ENCODE results near the gene SPAAR. TPM values are rescaled to one million over a fixed set of nuclear protein-coding genes. Genes with fewer than 3 reads are reported as not detected.

SPAAR gene
- total RNA-seq, 1 experiment from 2014 or later: not detected

GRCh38 chr9:35932735-35933134 is 23.4 kb downstream of the SPAAR start:
- Mint-ChIP-seq H3K27ac (no peak overlapping the region), H3K36me3 (ENCODE audit: insufficient read depth in 1 of 3, low read depth in 3 of 3) (no peaks in the 10 kb centered on the region), H3K9me3 (0 out of 5 replicates have a peak, but pooled peaks cover 0 to 3% of the 10 kb centered on the region in 2 experiments), H3K27me3 (ENCODE audit: low read depth) (peaks cover 12% of the 10 kb centered on the region), H3K4me3 (no peak overlapping the region), H3K4me1 (no peaks in the 10 kb centered on the region; a peak in 1 of 4 replicates)
- Histone ChIP-seq H3K79me1 (ENCODE audit: insufficient read depth, low read depth, low read length, poor library complexity, severe bottlenecking) (no peaks in the 10 kb centered on the region), H3K27ac (ENCODE audit: insufficient read length, low read depth, low read length) (no peak overlapping the region), H4K91ac (ENCODE audit: insufficient read length, low read depth, low read length) (no peak overlapping the region), H3K18ac (ENCODE audit: insufficient read length, low read depth, low read length) (no peak overlapping the region), H3K23ac (ENCODE audit: insufficient read length, low read depth, low read length) (no peak overlapping the region), H4K5ac (ENCODE audit: insufficient read length, low read depth, low read length) (no peak overlapping the region), H2AK5ac (ENCODE audit: insufficient read length, low read length) (no peak overlapping the region), H3K4ac (ENCODE audit: low read depth, low read length) (no peak overlapping the region), H3K9me3 (ENCODE audit: control insufficient read depth, low read depth, low read length) (no peaks in the 10 kb centered on the region), H3K27me3 (ENCODE audit: insufficient read depth, low read length) (no peaks in the 10 kb centered on the region), H2BK15ac (ENCODE audit: low read depth, low read length) (no peak overlapping the region), H2AFZ (ENCODE audit: low read length) (no peak overlapping the region), H3K9ac (ENCODE audit: extremely low read depth, insufficient read length, low read length) (no peak overlapping the region), H2BK5ac (ENCODE audit: insufficient read length, low read length) (no peak overlapping the region), H3K4me2 (ENCODE audit: insufficient read depth, insufficient read length, low read length) (no peak overlapping the region), H3K4me1 (ENCODE audit: insufficient read depth, low read length) (no peaks in the 10 kb centered on the region), H3T11ph (ENCODE audit: low read length) (no peak overlapping the region), H3K23me2 (ENCODE audit: insufficient read length, low read depth, low read length, poor library complexity, severe bottlenecking) (no peaks in the 10 kb centered on the region), H4K20me1 (ENCODE audit: control insufficient read depth, insufficient read depth, insufficient read length) (no peaks in the 10 kb centered on the region), H3K79me2 (ENCODE audit: insufficient read depth, low read length) (no peaks in the 10 kb centered on the region), H4K8ac (replicated peaks; ENCODE audit: insufficient read length, low read depth, low read length) (no peak overlapping the region), H2BK20ac (ENCODE audit: low read depth, low read length, poor library complexity, severe bottlenecking) (no peak overlapping the region), H3K56ac (ENCODE audit: insufficient read length, low read depth, low read length) (no peak overlapping the region), H3K14ac (ENCODE audit: insufficient read depth, low read length) (no peak overlapping the region), H2BK12ac (ENCODE audit: insufficient read length, low read depth, low read length) (no peak overlapping the region), H2BK120ac (ENCODE audit: low read depth, low read length, poor library complexity, severe bottlenecking) (no peak overlapping the region)
- no CpG with 5 or more reads among the region's 3 CpGs for WGBS (ENCODE audit: extremely low coverage, insufficient read length, low lambda C conversion rate)
- TF ChIP-seq CTCF (conservative IDR thresholded peaks at IDR 0.05): no peak
- no peak for DNase-seq
